Left renal pelvis (tissue), 4 donors: ENCODE results near the gene INPP4A. TPM values are rescaled to one million over a fixed set of nuclear protein-coding genes. Genes with fewer than 3 reads are reported as not detected.

ENCODE experiments used
- DNase-seq, 4 donors: peaks; one replicate each; pipeline ENCODE4 v3.0.0-alpha.2; 2013; ENCODE audit warnings: low read depth in 4 of 4, low spot score in 3 of 4
- polyA plus RNA-seq, 4 donors: library from polyadenylated mRNA; unstranded; fragments of 120-200 nt; gene quantifications; one replicate each; pipeline ENCODE4 v1.2.1, GENCODE V29; 2013; ENCODE audit not compliant: insufficient read length in 4 of 4

The INPP4A gene
- polyA plus RNA-seq, 4 donors: 19.1 to 28.2 (median 23.7) TPM

DNA sequence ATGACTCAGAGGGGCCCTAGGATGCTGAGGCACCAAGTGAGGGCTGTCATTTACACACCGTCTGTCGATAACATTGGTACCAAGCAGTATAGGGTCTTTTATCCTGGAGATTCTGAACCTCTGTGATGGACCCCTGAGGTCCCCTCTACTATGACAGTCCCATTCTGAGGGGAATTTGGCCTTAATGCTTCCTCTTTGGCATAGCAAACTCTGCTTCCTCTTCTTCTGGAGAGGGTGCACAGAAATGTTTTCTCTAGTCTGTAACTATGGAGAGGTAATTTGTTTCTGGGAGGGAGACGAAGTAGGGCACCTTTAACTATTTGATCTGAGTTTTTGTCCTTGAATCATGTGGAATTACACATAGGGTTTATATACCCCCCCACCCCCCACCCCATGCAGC is 44.8 kb downstream of the INPP4A start:
- DNase-seq: no peak

DNA sequence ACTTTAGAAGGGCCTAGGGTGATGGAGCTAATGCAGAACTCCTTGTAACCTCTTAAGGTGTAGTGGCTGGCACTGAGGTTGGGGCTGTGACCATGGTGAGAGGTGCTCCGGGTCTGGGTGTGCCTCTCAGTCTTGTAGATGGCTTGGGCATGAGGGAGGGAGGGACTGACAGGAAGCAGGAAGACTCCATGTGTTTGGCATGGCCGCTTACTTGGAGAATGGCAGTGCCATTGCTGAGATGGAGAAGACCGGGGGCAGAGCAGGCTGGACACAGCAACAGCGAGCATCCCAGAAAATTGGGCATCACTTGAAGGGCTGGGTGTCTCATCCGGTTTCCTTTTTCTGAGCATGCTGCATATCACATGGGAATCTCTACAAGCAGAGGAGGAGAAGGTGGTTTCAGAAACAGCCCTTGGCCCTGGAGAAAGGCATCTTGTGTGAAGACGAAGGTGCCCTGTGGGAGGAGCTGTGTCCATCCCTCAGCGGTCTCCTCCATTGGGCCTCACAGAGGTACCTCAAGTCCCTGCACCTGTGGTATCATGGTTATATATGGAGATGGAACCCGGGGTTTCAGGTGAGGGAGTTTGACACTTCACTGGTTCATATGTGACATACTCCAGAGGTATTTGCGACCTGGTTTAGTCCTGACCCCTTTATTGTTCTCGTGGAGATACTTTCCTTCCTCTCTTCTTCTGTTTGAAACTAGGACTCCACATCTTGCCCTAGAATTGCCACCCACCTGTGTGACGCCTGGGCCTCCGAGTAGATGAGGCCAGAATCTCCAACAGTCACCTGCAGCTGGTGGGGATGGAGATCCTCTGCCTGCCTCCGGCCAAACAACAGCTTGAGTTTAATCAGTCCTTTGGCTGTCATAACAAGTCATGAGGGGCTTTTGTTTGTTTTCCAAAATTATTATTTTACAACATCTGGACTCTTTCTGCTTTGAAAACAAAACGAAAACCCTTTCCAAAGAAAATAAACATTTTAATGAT is 45.6 kb downstream of the INPP4A start:
- DNase-seq: no peak

DNA sequence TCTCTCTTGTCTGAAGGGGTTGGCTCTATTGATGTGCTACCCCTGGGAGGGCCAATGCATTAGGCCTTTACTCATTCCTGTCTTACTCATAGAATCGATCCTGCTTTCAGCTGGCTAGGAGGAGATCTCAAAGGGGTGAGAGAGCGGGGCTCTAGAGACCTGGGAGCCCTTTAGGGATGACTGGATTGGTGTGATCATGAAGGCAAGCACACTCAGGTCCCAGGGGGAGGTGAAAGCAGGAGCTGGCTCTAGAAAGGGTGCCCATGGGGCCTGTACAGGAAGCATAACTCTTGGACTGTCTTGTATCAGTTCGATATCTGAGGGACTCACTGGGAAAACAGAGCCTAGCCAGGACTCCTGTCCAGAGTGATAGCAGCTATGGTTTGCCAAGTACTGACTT is 47.8 kb downstream of the INPP4A start:
- DNase-seq: no peak

DNA sequence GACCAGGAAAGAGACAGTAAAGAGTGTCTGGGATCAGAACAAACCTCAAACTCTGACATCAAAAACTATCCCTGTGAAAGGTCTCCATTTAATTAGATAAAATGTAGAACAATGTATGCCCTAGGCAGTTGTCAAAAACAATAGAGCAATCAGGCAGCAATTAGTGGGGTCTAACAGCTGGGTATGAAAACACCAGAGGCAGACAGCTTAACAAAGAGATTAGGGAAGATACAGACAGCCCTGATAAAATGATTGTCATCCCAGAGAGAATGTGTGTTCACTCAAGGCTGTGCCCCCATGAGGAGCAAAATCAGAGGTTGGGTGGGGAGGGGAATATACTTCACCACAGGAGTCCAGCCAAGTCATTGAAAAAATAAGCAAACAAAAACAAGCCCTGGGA is 50.0 kb downstream of the INPP4A start:
- no peak for DNase-seq

DNA sequence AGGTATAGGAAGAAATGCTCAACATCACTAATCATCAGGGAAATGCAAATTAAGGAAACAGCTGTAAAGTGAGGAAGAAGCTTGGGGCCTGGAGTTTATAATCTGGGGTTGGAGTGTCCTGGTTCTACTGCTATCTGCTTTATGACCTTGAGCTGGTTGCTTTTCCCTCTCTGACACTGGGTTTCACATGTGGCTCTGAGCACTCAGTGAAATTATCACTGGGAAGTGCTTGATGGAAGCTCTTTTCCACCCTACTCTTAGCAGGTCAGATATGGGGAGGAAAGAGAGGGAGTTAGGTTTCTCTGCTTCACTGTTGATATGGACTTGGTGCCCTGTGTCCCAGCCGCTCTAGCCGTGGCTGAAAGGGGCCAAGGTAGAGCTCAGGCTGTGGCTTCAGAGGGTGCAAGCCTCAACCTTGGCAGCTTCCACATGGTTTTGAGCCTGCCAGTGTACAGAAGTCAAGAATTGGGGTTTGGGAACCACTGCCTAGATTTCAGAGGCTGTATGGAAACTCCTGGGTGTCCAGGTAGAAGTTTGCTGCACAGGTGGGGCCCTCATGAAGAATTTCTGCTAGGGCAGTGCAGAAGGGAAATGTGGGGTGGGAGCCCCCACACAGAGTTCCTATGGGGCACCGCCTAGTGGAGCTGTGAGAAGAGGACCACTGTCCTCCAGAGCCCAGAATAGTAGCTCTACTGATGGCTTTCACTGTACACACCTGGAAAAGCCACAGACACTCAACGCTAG is 52.3 kb downstream of the INPP4A start:
- no peak for DNase-seq

DNA sequence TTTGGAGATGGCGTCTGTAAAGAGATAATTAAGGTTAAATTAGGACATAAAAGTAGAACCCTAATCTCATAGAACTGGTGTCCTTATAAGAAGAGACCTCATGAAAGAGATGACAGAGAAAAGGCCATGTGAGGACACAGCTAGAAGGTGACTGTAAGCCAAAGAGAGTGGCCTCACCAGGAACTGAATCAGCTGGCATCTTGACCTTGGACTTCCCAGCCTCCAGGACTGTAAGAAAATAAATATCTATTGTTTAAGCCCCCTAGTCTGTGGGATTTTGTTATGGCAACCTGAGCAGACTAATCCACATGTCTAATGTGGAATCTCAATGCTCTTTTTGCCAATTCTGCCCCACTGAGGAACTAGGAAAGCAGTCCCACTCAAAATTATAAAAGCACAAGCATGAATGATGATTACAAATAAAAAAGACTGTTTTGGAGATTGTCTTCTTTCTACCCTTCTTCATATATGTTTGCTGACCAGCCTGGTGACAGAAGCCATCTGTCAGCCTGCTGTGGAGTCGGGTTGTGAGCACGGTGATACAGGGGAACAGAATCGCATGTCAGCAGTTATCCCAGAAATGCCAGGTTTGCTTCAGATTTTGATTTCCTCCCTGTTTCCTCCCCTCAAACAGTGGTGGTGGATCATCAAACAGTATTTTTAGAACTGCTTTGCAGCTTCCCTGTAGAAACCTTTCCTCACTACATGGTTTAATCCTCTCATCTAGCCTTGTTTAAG is 54.2 kb downstream of the INPP4A start:
- no peak for DNase-seq

DNA sequence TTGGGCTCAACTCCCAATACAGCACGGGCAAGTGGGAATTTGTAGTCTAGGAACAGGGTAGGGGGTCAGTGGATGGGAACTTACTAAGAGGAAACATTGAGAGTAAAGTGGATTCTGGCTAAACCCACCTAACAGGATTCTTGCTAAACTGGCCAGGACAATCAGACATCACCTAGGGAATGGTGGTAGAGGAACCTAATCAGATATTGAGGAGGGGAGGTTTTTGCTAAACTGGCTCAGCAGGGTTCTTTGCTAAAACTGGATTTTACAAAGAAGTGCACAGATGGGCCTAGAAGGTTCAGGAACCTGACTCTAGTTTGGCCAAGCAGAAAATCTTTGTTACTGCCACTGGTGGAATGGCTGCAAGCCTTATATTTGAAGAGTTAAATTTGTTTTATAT is 55.9 kb downstream of the INPP4A start:
- DNase-seq: no peak

DNA sequence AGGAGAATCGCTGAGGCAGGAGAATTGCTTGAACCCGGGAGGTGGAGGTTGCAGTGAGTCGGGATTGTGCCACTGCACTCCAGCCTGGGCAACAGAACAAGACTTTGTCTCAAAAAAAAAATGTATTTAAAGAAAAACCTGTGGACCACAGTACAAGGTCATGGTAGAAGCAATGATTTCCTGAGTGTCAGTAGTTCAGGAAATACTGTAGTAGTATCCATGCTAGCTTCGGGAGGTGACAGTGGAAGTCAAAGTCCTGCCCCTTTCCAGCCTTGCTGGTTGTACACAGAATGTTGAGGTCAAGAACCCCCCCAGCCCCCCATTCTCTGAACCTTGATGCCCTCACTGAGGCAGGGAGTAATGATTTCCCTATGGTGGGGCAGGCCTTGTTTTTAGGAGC is 56.6 kb downstream of the INPP4A start:
- no peak for DNase-seq

DNA sequence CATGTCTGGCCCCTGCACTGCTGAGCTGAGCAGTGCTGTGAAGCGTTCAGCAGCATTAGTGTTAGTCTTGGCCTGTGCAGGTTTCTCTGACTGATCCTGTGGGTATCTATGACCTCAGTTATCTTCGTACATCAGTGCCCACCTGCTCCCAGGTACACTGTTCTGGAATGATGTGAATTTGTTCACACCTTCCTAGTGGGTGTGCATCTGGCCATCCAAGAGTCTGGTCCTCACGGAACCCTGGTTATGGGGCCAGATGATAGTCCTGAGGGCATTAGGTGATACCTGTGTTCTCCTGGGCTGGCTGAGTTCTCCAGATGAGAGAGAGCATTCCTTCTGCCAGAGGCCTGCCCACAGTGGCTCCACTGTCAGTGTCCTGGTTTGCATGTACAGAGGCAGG is 57.2 kb downstream of the INPP4A start:
- DNase-seq: no peak

DNA sequence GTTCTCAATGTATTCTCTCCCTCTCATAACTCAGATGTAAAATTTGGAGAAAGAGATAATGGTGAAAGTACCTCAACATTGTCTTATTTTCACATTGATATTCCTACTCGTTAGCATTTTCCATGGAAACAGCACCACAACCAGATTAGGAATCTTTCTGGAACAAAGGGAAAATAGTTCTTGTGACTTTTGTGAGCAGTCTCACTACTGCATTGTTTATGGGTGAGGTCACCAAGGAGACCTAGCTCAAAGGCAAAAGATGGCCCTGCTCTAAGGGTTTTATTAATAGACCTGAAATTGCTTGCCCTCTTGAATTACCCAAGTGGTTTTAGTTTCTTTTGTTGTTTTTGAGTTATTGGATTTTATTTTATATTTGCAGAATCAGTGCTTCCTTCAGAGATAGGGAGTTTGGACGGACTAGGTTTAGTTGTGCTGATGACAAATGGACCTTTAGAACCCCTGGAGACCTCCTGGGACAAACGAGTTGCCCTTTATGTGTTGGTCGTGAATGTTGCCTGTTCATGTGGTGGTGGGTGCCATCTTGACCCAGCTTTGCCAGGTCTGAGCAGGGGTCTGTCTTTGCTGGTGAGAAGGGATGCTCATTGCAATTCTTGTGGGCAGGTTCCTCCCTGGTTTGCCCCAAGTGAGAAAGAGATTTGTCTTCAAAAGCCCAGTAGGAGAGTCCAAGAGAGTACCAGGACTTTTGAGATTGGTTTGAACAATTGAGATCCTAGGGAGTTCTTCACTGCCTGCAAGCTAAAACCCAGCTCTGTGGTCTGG is 58.1 kb downstream of the INPP4A start:
- DNase-seq: no peak

DNA sequence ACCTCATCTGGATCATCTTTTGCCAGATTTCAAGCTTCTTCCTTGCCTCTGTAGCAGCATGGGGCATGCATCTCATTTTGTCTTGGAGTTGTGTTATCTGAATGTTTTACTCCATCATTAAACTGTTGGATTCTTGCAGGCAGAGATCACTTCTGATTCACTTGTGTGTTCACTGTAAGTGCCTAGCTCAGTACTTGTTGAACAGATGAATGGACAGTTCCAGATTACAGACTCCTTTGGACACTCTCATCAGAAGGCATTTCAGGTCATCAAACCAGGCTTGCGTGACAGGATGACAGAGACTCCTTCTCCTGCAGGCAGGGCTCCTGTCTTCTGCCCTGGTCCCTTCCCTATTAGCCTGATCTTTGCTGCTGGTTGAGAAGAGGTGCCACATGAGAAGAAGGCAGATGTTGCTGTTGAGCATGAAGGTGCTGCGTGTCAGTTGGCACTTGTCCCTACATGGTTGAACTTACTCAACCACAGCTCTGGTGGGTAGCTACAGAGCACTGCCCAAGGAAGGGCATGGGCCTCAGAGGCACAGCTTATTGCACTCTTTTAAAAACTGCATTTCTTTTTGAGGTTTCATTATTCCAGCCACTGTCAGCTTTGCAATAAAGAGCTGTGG is 58.9 kb downstream of the INPP4A start:
- no peak for DNase-seq

DNA sequence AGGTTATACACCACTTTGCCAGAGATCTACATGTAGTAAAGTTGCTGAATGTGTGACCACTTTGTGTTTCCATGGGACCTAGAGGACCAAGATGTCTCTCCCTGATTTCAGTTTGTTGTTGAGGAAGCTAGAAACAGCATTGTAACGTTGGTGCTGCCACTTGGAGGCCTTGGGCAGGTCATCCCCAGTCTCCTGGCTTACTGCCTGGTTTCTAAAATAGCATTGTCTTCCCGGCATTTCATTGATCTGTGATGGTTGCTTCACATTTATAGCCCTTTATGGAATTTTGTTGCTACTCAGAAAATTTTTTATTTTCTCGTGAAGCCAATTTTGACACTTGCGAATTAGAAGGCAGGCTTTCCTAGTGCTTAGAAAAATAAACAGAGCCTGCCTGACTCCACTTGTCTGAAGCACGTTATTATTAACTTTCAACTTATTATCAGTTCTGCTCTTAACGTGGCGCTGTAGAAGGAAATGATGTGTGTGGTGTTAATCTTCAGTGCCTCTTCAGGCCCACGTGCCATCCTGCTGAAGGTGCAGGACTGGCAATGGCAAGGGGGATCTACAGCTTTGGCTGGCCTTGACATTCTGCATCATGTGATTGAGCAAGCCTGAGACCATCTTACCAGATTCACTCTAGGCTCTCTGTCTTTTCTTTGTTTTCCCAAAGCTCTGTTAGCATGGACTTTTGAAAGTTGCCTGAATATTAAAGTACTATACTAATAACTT is 59.9 kb downstream of the INPP4A start:
- DNase-seq: no peak

DNA sequence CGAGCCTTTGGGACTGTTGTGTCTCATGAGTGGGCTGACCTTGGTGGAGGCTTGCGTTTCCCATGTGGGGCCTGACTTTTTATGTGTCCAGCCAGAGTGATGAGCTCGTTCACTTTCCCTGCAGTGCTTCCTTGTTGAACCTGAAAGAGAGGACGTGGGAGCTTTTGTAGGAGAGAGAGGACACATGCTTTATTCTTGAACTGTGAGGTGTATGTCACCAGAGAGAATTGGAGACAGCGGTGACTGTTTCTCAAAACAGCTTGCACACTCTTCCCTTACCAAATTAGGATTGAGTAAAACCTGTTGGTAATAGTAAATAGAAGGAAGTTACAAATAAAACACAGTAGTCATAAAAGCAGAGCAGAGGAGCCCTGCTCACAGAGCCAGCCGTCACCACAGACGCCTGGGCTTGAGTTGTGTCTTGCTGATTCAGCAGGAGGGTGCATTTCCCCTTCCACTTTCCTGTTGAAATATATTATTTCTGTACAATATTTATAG is 60.7 kb downstream of the INPP4A start:
- DNase-seq: no peak

DNA sequence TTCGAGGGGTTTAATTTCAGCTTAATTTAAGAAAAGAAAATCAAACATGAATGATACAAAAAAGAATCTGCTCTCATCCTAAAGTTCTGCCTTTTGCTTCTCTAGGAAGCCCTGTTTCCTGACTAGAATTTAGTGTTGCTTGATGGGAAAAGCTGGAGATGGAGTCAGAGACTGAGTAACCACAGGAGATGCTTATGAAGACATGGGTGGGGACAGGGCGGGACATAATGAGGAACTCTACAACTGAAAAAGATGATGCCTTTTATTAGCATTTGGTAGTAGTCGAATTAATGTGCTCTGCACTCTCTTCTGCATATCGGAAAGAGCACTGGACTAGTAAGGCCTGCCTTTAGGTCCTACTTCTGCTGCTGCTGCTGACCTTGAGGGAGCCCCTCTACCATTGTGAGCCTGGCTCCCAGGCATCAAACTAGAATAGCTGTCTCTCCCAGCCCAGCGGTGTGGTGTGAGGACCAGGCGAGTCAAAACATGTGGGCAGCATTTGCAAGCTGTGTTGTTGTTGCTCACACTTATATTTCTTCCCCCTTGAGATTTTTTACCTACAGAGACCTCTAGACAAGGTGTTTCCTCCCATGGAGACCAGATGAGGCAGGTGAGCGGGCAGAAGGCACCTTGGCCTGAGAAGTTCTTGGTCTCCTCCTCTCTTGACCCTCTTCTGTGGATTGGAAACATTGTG is 61.5 kb downstream of the INPP4A start:
- no peak for DNase-seq

DNA sequence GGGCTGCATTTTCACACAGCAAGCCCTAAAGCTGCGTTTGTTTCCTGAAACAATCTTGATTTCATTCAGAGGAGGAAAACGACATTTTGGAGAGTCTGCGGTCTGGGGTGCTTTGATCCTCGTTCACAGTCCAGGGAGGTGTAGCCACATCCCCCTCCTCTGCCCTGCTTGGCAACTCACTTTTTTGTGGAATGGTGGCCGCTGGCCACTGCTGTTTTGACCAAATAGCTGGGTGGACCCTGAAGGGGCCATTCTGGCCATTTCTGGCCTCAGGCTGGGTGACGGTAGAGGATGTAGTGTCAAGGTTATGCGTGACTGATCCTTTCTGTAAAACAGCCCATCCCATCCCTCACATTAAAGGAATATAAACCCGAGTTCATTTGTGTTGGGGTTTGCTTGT is 62.2 kb downstream of the INPP4A start:
- DNase-seq: no peak

DNA sequence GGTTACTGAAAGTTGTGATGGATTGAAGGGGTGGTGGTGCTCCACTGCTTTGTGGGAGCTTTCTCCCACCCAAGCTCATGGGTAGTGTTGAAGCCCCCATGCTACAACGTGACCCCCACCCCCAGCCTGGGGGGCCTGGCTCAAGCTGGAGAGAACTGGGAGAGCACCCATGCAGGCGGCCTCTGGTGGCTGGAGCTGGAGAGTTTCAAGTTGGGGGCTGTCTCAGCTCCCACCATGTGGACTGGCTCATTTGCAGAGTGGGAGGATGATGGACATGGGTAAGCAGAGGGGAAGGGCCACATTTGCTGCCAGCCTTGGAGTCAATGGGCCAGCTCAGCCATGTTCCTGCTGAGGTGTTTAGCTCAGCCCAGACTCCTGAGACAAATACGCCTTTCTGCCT is 62.8 kb downstream of the INPP4A start:
- DNase-seq: no peak

DNA sequence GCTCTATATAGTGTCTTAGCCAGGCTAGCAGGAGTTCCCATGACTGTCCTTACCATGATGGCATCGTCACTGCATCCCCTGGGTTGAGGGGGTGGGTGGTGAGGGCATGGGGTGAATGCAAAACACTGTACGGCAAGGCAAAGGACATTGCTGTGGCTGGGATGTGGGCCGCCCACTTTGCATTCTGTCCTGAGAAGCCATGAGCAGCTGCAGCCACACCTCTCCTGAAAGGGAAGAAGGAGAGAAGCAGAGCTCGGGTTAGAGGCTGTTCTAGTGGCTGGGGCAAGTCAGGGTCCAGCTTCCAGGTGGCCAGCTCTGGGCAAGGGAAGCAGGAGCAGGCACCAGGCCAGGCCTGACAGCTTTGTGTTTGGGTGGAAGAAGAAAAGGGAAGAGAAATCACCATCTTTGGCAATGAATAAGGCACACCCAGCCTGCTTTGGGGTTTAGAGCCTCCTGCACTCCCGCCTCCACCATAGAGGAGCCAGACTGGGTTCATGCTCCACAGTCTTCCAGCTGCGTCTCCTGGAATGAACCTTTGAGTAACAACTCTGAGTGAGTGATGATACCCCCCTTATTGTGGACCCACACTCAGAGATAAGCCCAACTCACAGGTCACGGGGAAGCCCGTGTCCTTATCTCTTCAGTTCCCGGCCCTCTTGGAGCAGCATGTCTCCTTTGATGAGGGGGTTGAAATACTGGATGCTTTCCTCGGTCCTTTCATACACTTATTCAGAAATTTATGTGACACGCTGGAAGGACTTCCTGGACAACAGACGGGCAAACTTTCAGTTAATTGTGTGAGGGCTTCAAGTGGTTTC is 63.4 kb downstream of the INPP4A start:
- no peak for DNase-seq

DNA sequence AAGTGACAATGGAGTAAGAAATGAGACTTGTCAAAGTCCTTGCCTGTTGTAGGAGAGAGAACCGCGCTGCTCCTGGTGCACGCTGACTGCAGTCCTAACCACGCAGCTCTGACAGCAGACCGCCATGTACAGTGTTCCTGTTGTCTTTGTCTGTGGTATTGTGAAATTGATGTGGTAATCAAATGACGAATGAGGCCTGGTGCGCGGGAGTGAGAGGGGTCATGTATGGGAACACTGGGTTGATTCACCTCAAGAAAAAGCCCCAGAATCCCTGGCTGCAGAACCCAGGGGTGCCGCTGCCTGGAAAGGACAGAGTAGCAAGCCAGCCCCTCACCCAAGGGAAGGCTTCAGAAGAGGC is 64.0 kb downstream of the INPP4A start:
- no peak for DNase-seq
